ENCODE results near the gene ILF2. TPM values are rescaled to one million over a fixed set of nuclear protein-coding genes. Genes with fewer than 3 reads are reported as not detected.

ILF2 gene
- total and polyA plus RNA-seq, 2 of the 13 experiments (the other 11 are each of a cell fraction or from before 2014, with no cell fraction given) = 292 to 366 TPM

DNA sequence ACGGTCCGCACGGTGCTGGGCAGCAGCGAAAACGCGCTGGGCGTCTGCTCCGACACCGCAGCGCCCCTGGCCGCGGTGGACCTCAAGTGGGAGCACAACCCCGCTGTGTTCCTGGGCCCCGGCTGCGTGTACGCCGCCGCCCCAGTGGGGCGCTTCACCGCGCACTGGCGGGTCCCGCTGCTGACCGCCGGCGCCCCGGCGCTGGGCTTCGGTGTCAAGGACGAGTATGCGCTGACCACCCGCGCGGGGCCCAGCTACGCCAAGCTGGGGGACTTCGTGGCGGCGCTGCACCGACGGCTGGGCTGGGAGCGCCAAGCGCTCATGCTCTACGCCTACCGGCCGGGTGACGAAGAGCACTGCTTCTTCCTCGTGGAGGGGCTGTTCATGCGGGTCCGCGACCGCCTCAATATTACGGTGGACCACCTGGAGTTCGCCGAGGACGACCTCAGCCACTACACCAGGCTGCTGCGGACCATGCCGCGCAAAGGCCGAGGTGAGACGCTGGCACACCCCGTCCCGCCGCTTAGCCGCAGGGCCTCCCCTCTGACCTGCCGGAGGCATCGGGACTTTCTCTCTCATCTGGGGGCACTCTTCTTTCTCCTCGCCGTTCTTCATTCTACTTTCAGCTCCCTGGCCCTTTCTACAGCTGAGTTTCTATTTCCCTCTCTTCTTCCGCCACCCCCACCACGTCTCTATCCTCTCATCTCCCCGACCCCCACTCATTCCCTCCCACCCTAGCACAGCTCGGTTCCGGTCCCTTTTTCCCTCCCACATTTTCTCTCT lies 8.7 kb upstream of the ILF2 start (continued):
- TF ChIP-seq, protein P1, sequence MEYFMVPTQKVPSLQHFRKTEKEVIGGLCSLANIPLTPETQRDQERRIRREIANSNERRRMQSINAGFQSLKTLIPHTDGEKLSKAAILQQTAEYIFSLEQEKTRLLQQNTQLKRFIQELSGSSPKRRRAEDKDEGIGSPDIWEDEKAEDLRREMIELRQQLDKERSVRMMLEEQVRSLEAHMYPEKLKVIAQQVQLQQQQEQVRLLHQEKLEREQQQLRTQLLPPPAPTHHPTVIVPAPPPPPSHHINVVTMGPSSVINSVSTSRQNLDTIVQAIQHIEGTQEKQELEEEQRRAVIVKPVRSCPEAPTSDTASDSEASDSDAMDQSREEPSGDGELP (IDR thresholded peaks at IDR 0.05; ENCODE audit: borderline replicate concordance, low read depth) = no peak
- TF ChIP-seq KAT8 (CRISPR knock-in tag; IDR thresholded peaks at IDR 0.05) (no peak), TCF12 (IDR thresholded peaks at IDR 0.05) (no peak), TCF12 (CRISPR knock-in tag; IDR thresholded peaks at IDR 0.05) (no peak), ZNF672 (CRISPR knock-in tag; IDR thresholded peaks at IDR 0.05) (no peak), FOXM1 (CRISPR knock-in tag; IDR thresholded peaks at IDR 0.05) (0 out of 2 replicates have a peak, but pooled peaks have one; percentile 60), ZNF724P (CRISPR knock-in tag; IDR thresholded peaks at IDR 0.05; ENCODE audit: borderline replicate concordance) (no peak), ARHGAP35 (CRISPR knock-in tag; IDR thresholded peaks at IDR 0.05; ENCODE audit: borderline replicate concordance) (no peak)
- TF ChIP-seq, protein P2, sequence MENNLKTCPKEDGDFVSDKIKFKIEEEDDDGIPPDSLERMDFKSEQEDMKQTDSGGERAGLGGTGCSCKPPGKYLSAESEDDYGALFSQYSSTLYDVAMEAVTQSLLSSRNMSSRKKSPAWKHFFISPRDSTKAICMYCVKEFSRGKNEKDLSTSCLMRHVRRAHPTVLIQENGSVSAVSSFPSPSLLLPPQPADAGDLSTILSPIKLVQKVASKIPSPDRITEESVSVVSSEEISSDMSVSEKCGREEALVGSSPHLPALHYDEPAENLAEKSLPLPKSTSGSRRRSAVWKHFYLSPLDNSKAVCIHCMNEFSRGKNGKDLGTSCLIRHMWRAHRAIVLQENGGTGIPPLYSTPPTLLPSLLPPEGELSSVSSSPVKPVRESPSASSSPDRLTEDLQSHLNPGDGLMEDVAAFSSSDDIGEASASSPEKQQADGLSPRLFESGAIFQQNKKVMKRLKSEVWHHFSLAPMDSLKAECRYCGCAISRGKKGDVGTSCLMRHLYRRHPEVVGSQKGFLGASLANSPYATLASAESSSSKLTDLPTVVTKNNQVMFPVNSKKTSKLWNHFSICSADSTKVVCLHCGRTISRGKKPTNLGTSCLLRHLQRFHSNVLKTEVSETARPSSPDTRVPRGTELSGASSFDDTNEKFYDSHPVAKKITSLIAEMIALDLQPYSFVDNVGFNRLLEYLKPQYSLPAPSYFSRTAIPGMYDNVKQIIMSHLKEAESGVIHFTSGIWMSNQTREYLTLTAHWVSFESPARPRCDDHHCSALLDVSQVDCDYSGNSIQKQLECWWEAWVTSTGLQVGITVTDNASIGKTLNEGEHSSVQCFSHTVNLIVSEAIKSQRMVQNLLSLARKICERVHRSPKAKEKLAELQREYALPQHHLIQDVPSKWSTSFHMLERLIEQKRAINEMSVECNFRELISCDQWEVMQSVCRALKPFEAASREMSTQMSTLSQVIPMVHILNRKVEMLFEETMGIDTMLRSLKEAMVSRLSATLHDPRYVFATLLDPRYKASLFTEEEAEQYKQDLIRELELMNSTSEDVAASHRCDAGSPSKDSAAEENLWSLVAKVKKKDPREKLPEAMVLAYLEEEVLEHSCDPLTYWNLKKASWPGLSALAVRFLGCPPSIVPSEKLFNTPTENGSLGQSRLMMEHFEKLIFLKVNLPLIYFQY (CRISPR knock-in tag; IDR thresholded peaks at IDR 0.05; ENCODE audit: borderline replicate concordance) = no peak
- TF ChIP-seq, protein P3, sequence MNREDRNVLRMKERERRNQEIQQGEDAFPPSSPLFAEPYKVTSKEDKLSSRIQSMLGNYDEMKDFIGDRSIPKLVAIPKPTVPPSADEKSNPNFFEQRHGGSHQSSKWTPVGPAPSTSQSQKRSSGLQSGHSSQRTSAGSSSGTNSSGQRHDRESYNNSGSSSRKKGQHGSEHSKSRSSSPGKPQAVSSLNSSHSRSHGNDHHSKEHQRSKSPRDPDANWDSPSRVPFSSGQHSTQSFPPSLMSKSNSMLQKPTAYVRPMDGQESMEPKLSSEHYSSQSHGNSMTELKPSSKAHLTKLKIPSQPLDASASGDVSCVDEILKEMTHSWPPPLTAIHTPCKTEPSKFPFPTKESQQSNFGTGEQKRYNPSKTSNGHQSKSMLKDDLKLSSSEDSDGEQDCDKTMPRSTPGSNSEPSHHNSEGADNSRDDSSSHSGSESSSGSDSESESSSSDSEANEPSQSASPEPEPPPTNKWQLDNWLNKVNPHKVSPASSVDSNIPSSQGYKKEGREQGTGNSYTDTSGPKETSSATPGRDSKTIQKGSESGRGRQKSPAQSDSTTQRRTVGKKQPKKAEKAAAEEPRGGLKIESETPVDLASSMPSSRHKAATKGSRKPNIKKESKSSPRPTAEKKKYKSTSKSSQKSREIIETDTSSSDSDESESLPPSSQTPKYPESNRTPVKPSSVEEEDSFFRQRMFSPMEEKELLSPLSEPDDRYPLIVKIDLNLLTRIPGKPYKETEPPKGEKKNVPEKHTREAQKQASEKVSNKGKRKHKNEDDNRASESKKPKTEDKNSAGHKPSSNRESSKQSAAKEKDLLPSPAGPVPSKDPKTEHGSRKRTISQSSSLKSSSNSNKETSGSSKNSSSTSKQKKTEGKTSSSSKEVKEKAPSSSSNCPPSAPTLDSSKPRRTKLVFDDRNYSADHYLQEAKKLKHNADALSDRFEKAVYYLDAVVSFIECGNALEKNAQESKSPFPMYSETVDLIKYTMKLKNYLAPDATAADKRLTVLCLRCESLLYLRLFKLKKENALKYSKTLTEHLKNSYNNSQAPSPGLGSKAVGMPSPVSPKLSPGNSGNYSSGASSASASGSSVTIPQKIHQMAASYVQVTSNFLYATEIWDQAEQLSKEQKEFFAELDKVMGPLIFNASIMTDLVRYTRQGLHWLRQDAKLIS (CRISPR knock-in tag; IDR thresholded peaks at IDR 0.05) = no peak
- TF ChIP-seq, protein P4, sequence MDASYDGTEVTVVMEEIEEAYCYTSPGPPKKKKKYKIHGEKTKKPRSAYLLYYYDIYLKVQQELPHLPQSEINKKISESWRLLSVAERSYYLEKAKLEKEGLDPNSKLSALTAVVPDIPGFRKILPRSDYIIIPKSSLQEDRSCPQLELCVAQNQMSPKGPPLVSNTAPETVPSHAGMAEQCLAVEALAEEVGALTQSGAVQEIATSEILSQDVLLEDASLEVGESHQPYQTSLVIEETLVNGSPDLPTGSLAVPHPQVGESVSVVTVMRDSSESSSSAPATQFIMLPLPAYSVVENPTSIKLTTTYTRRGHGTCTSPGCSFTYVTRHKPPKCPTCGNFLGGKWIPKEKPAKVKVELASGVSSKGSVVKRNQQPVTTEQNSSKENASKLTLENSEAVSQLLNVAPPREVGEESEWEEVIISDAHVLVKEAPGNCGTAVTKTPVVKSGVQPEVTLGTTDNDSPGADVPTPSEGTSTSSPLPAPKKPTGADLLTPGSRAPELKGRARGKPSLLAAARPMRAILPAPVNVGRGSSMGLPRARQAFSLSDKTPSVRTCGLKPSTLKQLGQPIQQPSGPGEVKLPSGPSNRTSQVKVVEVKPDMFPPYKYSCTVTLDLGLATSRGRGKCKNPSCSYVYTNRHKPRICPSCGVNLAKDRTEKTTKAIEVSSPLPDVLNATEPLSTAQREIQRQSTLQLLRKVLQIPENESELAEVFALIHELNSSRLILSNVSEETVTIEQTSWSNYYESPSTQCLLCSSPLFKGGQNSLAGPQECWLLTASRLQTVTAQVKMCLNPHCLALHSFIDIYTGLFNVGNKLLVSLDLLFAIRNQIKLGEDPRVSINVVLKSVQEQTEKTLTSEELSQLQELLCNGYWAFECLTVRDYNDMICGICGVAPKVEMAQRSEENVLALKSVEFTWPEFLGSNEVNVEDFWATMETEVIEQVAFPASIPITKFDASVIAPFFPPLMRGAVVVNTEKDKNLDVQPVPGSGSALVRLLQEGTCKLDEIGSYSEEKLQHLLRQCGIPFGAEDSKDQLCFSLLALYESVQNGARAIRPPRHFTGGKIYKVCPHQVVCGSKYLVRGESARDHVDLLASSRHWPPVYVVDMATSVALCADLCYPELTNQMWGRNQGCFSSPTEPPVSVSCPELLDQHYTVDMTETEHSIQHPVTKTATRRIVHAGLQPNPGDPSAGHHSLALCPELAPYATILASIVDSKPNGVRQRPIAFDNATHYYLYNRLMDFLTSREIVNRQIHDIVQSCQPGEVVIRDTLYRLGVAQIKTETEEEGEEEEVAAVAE (CRISPR knock-in tag; IDR thresholded peaks at IDR 0.05; ENCODE audit: borderline replicate concordance) = no peak
- TF ChIP-seq, protein P5, sequence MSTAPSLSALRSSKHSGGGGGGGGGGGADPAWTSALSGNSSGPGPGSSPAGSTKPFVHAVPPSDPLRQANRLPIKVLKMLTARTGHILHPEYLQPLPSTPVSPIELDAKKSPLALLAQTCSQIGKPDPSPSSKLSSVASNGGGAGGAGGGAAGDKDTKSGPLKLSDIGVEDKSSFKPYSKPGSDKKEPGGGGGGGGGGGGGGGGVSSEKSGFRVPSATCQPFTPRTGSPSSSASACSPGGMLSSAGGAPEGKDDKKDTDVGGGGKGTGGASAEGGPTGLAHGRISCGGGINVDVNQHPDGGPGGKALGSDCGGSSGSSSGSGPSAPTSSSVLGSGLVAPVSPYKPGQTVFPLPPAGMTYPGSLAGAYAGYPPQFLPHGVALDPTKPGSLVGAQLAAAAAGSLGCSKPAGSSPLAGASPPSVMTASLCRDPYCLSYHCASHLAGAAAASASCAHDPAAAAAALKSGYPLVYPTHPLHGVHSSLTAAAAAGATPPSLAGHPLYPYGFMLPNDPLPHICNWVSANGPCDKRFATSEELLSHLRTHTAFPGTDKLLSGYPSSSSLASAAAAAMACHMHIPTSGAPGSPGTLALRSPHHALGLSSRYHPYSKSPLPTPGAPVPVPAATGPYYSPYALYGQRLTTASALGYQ (CRISPR knock-in tag; IDR thresholded peaks at IDR 0.05) = 0 out of 2 replicates have a peak, but pooled peaks have one; percentile 29
